ENCODE measurements around the gene LEKR1.

LEKR1 gene

GRCh38 chr3:156834435-156834834 lies 8.3 kb downstream of the LEKR1 start:
- H3K4me1 ChIP-seq (ENCODE audit: insufficient read depth, low read length), result no peaks in the 10 kb centered on the region
- H3K27me3 ChIP-seq (ENCODE audit: insufficient read depth, low read length), result no peaks in the 10 kb centered on the region
- H3K9me3 ChIP-seq (ENCODE audit: low read length), result no peaks in the 10 kb centered on the region
- H2AFZ ChIP-seq (ENCODE audit: low read depth, low read length), result no peak overlapping the region
- no peaks in the 10 kb centered on the region for H3K36me3 ChIP-seq (ENCODE audit: insufficient read depth, low read length)
- no peak overlapping the region for H3K4me3 ChIP-seq (ENCODE audit: low read length)

GRCh38 chr3:156834962-156835535 lies 8.9 kb downstream of the LEKR1 start:
- Histone ChIP-seq H3K36me3 (ENCODE audit: insufficient read depth, low read length) (no peaks in the 10 kb centered on the region), H3K4me3 (ENCODE audit: low read length) (no peak overlapping the region), H2AFZ (ENCODE audit: low read depth, low read length) (no peak overlapping the region), H3K4me1 (ENCODE audit: insufficient read depth, low read length) (no peaks in the 10 kb centered on the region), H3K27me3 (ENCODE audit: insufficient read depth, low read length) (no peaks in the 10 kb centered on the region), H3K9me3 (ENCODE audit: low read length) (no peaks in the 10 kb centered on the region)

GRCh38 chr3:156836701-156837100 lies 10.5 kb downstream of the LEKR1 start:
- H3K4me1 ChIP-seq (ENCODE audit: insufficient read depth, low read length), result no peaks in the 10 kb centered on the region
- no peaks in the 10 kb centered on the region for H3K9me3 ChIP-seq (ENCODE audit: low read length)
- H3K27me3 ChIP-seq (ENCODE audit: insufficient read depth, low read length), result no peaks in the 10 kb centered on the region
- H3K36me3 ChIP-seq (ENCODE audit: insufficient read depth, low read length), result no peaks in the 10 kb centered on the region
- H2AFZ ChIP-seq (ENCODE audit: low read depth, low read length), result no peak overlapping the region
- no peak overlapping the region for H3K4me3 ChIP-seq (ENCODE audit: low read length)

- H2AFZ ChIP-seq (ENCODE audit: low read depth, low read length), result no peak overlapping the region
- no peaks in the 10 kb centered on the region for H3K9me3 ChIP-seq (ENCODE audit: low read length)
- no peaks in the 10 kb centered on the region for H3K4me1 ChIP-seq (ENCODE audit: insufficient read depth, low read length)
- no peaks in the 10 kb centered on the region for H3K36me3 ChIP-seq (ENCODE audit: insufficient read depth, low read length)
- no peaks in the 10 kb centered on the region for H3K27me3 ChIP-seq (ENCODE audit: insufficient read depth, low read length)
- H3K4me3 ChIP-seq (ENCODE audit: low read length), result no peak overlapping the region
These were observed 11.0 kb downstream of the LEKR1 start for GRCh38 chr3:156837115-156837514.

GRCh38 chr3:156838035-156838434 lies 11.9 kb downstream of the LEKR1 start:
- Histone ChIP-seq H3K4me1 (ENCODE audit: insufficient read depth, low read length) (no peaks in the 10 kb centered on the region), H3K27me3 (ENCODE audit: insufficient read depth, low read length) (no peaks in the 10 kb centered on the region), H3K4me3 (ENCODE audit: low read length) (no peak overlapping the region), H2AFZ (ENCODE audit: low read depth, low read length) (no peak overlapping the region), H3K9me3 (ENCODE audit: low read length) (no peaks in the 10 kb centered on the region), H3K36me3 (ENCODE audit: insufficient read depth, low read length) (no peaks in the 10 kb centered on the region)

- H3K9me3 ChIP-seq (ENCODE audit: low read length), result no peaks in the 10 kb centered on the region
- H3K4me1 ChIP-seq (ENCODE audit: insufficient read depth, low read length), result no peaks in the 10 kb centered on the region
- H3K27me3 ChIP-seq (ENCODE audit: insufficient read depth, low read length), result no peaks in the 10 kb centered on the region
- no peak overlapping the region for H2AFZ ChIP-seq (ENCODE audit: low read depth, low read length)
- no peaks in the 10 kb centered on the region for H3K36me3 ChIP-seq (ENCODE audit: insufficient read depth, low read length)
- H3K4me3 ChIP-seq (ENCODE audit: low read length), result no peak overlapping the region
These were observed 14.9 kb downstream of the LEKR1 start for GRCh38 chr3:156840826-156841689.

- H3K36me3 ChIP-seq (ENCODE audit: insufficient read depth, low read length), result no peaks in the 10 kb centered on the region
- no peaks in the 10 kb centered on the region for H3K4me1 ChIP-seq (ENCODE audit: insufficient read depth, low read length)
- no peaks in the 10 kb centered on the region for H3K9me3 ChIP-seq (ENCODE audit: low read length)
- no peaks in the 10 kb centered on the region for H3K27me3 ChIP-seq (ENCODE audit: insufficient read depth, low read length)
- H2AFZ ChIP-seq (ENCODE audit: low read depth, low read length), result no peak overlapping the region
- H3K4me3 ChIP-seq (ENCODE audit: low read length), result no peak overlapping the region
These were observed 17.1 kb downstream of the LEKR1 start for GRCh38 chr3:156843071-156843808.

- Histone ChIP-seq H3K4me1 (ENCODE audit: insufficient read depth, low read length) (no peaks in the 10 kb centered on the region), H3K9me3 (ENCODE audit: low read length) (no peaks in the 10 kb centered on the region), H2AFZ (ENCODE audit: low read depth, low read length) (no peak overlapping the region), H3K4me3 (ENCODE audit: low read length) (no peak overlapping the region), H3K36me3 (ENCODE audit: insufficient read depth, low read length) (no peaks in the 10 kb centered on the region), H3K27me3 (ENCODE audit: insufficient read depth, low read length) (no peaks in the 10 kb centered on the region)
These were observed 21.7 kb downstream of the LEKR1 start for GRCh38 chr3:156847752-156848448.

- Histone ChIP-seq H3K4me3 (ENCODE audit: low read length) (no peak overlapping the region), H3K9me3 (ENCODE audit: low read length) (no peaks in the 10 kb centered on the region), H3K36me3 (ENCODE audit: insufficient read depth, low read length) (no peaks in the 10 kb centered on the region), H2AFZ (ENCODE audit: low read depth, low read length) (no peak overlapping the region), H3K4me1 (ENCODE audit: insufficient read depth, low read length) (no peaks in the 10 kb centered on the region), H3K27me3 (ENCODE audit: insufficient read depth, low read length) (no peaks in the 10 kb centered on the region)
These were observed 33.4 kb downstream of the LEKR1 start for GRCh38 chr3:156859578-156859977.

- Histone ChIP-seq H3K36me3 (ENCODE audit: insufficient read depth, low read length) (no peaks in the 10 kb centered on the region), H3K4me3 (ENCODE audit: low read length) (no peak overlapping the region), H3K27me3 (ENCODE audit: insufficient read depth, low read length) (no peaks in the 10 kb centered on the region), H3K4me1 (ENCODE audit: insufficient read depth, low read length) (no peaks in the 10 kb centered on the region), H3K9me3 (ENCODE audit: low read length) (no peaks in the 10 kb centered on the region), H2AFZ (ENCODE audit: low read depth, low read length) (no peak overlapping the region)
These were observed 34.7 kb downstream of the LEKR1 start for GRCh38 chr3:156860873-156861272.

- H3K9me3 ChIP-seq (ENCODE audit: low read length), result no peaks in the 10 kb centered on the region
- no peaks in the 10 kb centered on the region for H3K27me3 ChIP-seq (ENCODE audit: insufficient read depth, low read length)
- no peaks in the 10 kb centered on the region for H3K4me1 ChIP-seq (ENCODE audit: insufficient read depth, low read length)
- H2AFZ ChIP-seq (ENCODE audit: low read depth, low read length), result no peak overlapping the region
- H3K36me3 ChIP-seq (ENCODE audit: insufficient read depth, low read length), result no peaks in the 10 kb centered on the region
- H3K4me3 ChIP-seq (ENCODE audit: low read length), result no peak overlapping the region
These were observed 36.2 kb downstream of the LEKR1 start for GRCh38 chr3:156862338-156862737.

- H3K27me3 ChIP-seq (ENCODE audit: insufficient read depth, low read length), result no peaks in the 10 kb centered on the region
These were observed 39.6 kb downstream of the LEKR1 start for GRCh38 chr3:156865732-156866131.

GRCh38 chr3:156867174-156867573 lies 41.0 kb downstream of the LEKR1 start:
- no peaks in the 10 kb centered on the region for H3K36me3 ChIP-seq (ENCODE audit: insufficient read depth, low read length)
- H3K9me3 ChIP-seq (ENCODE audit: low read length), result no peaks in the 10 kb centered on the region
- no peaks in the 10 kb centered on the region for H3K27me3 ChIP-seq (ENCODE audit: insufficient read depth, low read length)
- no peaks in the 10 kb centered on the region for H3K4me1 ChIP-seq (ENCODE audit: insufficient read depth, low read length)
- H3K4me3 ChIP-seq (ENCODE audit: low read length), result no peak overlapping the region
- no peak overlapping the region for H2AFZ ChIP-seq (ENCODE audit: low read depth, low read length)

More at GRCh38 chr3:156865732-156866131, 39.6 kb downstream of the LEKR1 start:
- no peaks in the 10 kb centered on the region for H3K9me3 ChIP-seq (ENCODE audit: low read length)
- no peaks in the 10 kb centered on the region for H3K4me1 ChIP-seq (ENCODE audit: insufficient read depth, low read length)
- no peak overlapping the region for H3K4me3 ChIP-seq (ENCODE audit: low read length)
- H2AFZ ChIP-seq (ENCODE audit: low read depth, low read length), result no peak overlapping the region
- H3K36me3 ChIP-seq (ENCODE audit: insufficient read depth, low read length), result no peaks in the 10 kb centered on the region

Data from neuron (in vitro differentiated cells).